Gastroesophageal sphincter (tissue), 3 donors: Measurements from ENCODE around the gene MIER2.

Experiments used
- EP300 ChIP-seq: sonication (generic); formaldehyde crosslinking; IDR thresholded peaks from one replicate; pipeline ENCODE4 v1.6.1; 2017; ENCODE audit warnings: antibody characterized with exemption, mild to moderate bottlenecking
- POLR2A ChIP-seq, 2 donors: fragments of 450-650 bp; IDR thresholded peaks; one replicate each; pipeline ENCODE4 v1.6.1; 2017; ENCODE audit warnings: antibody characterized with exemption in 2 of 2, mild to moderate bottlenecking in 2 of 2, moderate library complexity in 1 of 2
- TF ChIP-seq, protein P1 (sequence below), 4 experiments: fragments of 200-600 bp in 2 of 4; fragments of 450-650 bp in 2 of 4; sonication (generic) in 1 of 4; IDR thresholded peaks; one replicate each; pipeline ENCODE4 v1.5.1; 2017 to 2019; ENCODE audit warnings: antibody characterized with exemption in 4 of 4, mild to moderate bottlenecking in 2 of 4, moderate library complexity in 2 of 4

- TF ChIP-seq POLR2A (IDR thresholded peaks at IDR 0.05) (no peak), EP300 (no peak)
- TF ChIP-seq, protein P1, sequence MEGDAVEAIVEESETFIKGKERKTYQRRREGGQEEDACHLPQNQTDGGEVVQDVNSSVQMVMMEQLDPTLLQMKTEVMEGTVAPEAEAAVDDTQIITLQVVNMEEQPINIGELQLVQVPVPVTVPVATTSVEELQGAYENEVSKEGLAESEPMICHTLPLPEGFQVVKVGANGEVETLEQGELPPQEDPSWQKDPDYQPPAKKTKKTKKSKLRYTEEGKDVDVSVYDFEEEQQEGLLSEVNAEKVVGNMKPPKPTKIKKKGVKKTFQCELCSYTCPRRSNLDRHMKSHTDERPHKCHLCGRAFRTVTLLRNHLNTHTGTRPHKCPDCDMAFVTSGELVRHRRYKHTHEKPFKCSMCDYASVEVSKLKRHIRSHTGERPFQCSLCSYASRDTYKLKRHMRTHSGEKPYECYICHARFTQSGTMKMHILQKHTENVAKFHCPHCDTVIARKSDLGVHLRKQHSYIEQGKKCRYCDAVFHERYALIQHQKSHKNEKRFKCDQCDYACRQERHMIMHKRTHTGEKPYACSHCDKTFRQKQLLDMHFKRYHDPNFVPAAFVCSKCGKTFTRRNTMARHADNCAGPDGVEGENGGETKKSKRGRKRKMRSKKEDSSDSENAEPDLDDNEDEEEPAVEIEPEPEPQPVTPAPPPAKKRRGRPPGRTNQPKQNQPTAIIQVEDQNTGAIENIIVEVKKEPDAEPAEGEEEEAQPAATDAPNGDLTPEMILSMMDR (IDR thresholded peaks at IDR 0.05) = no peak
These were observed at the start of gene MIER2 for GRCh38 chr19:344625-345319.
